Nephron progenitor cell (in vitro differentiated cells): ENCODE results near the gene MYO1B.
"Not testable (repeated sequence)": the region's sequence is repeated elsewhere in the genome, so short reads cannot be mapped to it uniquely, and the experiment has no call there.

Experiments
- DNase-seq: peaks from one replicate; pipeline ENCODE4 v3.0.0; 2021
- H3K27ac Mint-ChIP-seq: 2 replicates; pipeline ENCODE4 v1.8.0; 2021; ENCODE audit warnings: mild to moderate bottlenecking, moderate library complexity, mixed read lengths
- H3K27me3 Mint-ChIP-seq: 2 replicates; pipeline ENCODE4 v1.8.0; 2021; ENCODE audit warnings: mild to moderate bottlenecking, low read depth, mixed read lengths; ENCODE audit not compliant: poor library complexity
- H3K36me3 Mint-ChIP-seq: 2 replicates; pipeline ENCODE4 v1.8.0; 2021; ENCODE audit warnings: low read depth, mixed read lengths
- H3K4me1 Mint-ChIP-seq: 2 replicates; pipeline ENCODE4 v1.8.0; 2021; ENCODE audit warnings: mixed read lengths
- H3K4me3 Mint-ChIP-seq: 2 replicates; pipeline ENCODE4 v1.8.0; 2021; ENCODE audit warnings: mild to moderate bottlenecking, moderate library complexity, mixed read lengths
- H3K9me3 Mint-ChIP-seq: 2 replicates; pipeline ENCODE4 v1.8.0; 2021; ENCODE audit warnings: mild to moderate bottlenecking, moderate library complexity, mixed read lengths
- TF ChIP-seq, protein P1 (sequence below): fragments of 200-600 bp; sonication (generic); IDR thresholded peaks from 2 replicates; pipeline ENCODE4 v1.5.0; 2021; ENCODE audit warnings: antibody characterized with exemption

MYO1B gene

DNA sequence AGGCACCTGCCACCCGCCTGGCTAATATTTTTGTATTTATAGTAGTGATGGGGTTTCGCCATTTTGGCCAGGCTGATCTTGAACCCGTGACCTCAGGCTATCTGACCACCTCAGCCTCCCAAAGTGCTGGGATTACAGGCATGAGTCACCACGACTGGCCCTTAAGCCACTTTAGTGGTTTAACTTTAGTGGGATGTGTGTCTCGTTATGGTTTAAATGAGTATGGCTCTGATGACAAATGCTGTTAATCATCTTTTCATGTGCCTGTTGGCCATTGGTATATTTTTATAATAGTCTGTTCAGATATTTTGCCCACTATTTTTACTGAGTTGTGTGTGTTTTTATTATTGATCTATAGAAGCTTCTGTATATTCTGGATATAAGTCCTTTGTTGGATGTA is 205.9 kb downstream of the MYO1B start:
- Mint-ChIP-seq H3K4me3 (no peak overlapping the region), H3K27ac (no peak overlapping the region), H3K27me3 (no peaks in the 10 kb centered on the region), H3K9me3 (peaks cover 21% of the 10 kb centered on the region), H3K4me1 (peaks cover 7% of the 10 kb centered on the region), H3K36me3 (peaks cover 7% of the 10 kb centered on the region)
- no peak for DNase-seq
- TF ChIP-seq, protein P1, sequence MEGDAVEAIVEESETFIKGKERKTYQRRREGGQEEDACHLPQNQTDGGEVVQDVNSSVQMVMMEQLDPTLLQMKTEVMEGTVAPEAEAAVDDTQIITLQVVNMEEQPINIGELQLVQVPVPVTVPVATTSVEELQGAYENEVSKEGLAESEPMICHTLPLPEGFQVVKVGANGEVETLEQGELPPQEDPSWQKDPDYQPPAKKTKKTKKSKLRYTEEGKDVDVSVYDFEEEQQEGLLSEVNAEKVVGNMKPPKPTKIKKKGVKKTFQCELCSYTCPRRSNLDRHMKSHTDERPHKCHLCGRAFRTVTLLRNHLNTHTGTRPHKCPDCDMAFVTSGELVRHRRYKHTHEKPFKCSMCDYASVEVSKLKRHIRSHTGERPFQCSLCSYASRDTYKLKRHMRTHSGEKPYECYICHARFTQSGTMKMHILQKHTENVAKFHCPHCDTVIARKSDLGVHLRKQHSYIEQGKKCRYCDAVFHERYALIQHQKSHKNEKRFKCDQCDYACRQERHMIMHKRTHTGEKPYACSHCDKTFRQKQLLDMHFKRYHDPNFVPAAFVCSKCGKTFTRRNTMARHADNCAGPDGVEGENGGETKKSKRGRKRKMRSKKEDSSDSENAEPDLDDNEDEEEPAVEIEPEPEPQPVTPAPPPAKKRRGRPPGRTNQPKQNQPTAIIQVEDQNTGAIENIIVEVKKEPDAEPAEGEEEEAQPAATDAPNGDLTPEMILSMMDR: no peak

DNA sequence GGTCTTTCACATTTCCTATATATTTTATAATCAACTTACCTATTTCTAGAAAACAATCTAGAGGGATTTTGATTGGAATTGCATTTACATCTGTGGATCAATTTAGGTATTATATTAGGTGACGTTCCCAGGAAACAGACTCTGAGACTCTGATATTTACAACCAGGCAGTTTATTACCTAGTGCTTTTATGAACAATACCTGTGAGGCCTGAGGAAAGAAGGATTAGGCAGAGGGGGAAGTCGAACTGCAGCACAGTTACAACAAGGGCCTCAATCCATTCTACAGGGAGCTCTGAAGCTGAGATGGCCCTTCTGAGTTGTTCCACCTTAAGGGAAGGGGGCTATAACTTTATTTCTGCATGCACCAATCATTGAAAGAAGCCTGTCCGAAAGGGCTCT is 206.9 kb downstream of the MYO1B start:
- TF ChIP-seq, protein P1: no peak
- H3K27ac Mint-ChIP-seq: no peak overlapping the region
- H3K4me1 Mint-ChIP-seq: peaks cover 7% of the 10 kb centered on the region

DNA sequence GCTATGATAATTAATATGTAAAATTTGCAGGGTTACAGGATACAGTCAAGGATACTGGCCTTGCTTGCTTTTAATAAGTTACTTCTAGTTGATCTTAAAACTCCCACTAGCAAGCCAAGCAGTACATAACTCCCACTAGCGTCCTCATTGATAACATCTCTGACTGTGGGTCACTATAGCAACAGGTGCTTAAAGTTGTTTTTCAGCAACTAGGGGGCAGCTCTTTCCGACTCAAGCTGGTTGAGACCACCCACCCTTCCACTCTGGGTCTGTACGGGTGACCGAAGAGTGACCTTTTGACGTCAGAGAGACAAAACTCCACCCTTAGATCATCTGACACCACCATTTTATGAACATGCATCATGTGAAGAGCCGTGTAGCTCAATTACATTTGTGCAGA is 208.6 kb downstream of the MYO1B start:
- Mint-ChIP-seq H3K27ac (no peak overlapping the region), H3K4me3 (no peak overlapping the region), H3K27me3 (no peaks in the 10 kb centered on the region), H3K4me1 (peaks cover 7% of the 10 kb centered on the region), H3K9me3 (peaks cover 23% of the 10 kb centered on the region), H3K36me3 (peaks cover 7% of the 10 kb centered on the region)
- TF ChIP-seq, protein P1: no peak
- no peak for DNase-seq

More for the DNA sequence above, 206.9 kb downstream of the MYO1B start:
- DNase-seq: no peak
- Mint-ChIP-seq H3K9me3 (peaks cover 21% of the 10 kb centered on the region), H3K36me3 (peaks cover 7% of the 10 kb centered on the region), H3K4me3 (no peak overlapping the region), H3K27me3 (no peaks in the 10 kb centered on the region)

DNA sequence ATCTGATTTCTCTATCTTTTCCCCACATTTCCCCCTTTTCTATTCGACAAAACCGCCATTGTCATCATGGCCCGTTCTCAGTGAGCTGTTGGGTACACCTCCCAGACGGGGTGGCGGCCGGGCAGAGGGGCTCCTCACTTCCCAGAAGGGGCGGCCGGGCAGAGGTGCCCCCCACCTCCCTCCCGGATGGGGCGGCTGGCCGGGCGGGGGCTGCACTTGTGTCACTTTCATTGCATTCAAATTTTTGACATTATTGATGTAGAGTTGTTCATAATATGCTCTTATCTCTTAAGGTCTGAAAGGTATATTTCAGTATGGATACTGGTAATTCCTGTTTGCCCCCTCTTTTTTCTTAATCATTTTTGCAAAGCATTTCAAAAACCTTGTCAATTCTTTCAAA is 211.3 kb downstream of the MYO1B start:
- not testable (repeated sequence) for H3K4me3 Mint-ChIP-seq, H3K27me3 Mint-ChIP-seq, DNase-seq, H3K27ac Mint-ChIP-seq, H3K36me3 Mint-ChIP-seq, H3K4me1 Mint-ChIP-seq
- H3K9me3 Mint-ChIP-seq: peaks cover 40% of the 10 kb centered on the region

DNA sequence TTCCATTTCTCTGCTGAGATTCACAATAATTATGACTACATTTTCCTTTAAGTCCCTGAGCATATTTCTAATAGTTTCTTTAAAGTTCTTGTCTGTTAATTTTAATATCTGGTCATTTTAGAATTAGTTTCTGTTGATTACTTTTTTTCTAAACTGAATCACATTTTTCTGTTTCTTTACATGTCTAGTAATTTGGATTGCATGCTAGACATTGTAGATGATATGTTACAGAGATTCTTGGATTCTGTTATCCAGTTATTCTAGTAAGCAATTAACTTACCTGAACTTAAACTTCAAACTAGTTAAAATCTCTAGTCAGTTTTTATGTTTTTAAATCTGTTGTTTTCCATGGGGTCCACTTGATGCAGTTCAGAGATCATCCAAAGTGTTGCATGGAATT is 214.0 kb downstream of the MYO1B start:
- no peaks in the 10 kb centered on the region for H3K27me3 Mint-ChIP-seq
- H3K4me1 Mint-ChIP-seq: peaks cover 6% of the 10 kb centered on the region
- TF ChIP-seq, protein P1: no peak

DNA sequence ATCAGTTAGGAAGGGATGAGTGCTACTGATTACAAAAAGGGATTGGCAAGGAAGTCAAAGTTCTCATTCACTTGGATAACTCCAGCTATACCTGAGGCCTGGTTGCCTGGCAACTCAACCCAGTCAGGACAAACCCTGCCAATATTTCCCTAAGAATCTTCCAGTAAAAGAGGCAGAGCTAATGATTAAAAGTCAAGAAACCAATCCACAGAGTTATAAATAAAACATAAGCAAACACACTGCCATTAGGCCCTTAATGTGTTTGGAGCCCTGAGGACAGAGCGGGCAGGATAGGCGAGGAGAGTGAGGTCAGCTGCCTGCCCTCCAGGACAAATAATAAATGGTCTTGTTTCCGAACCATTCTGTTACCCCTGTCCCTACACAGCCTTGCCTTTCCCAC is 217.2 kb downstream of the MYO1B start:
- Mint-ChIP-seq H3K4me3 (no peak overlapping the region), H3K36me3 (no peaks in the 10 kb centered on the region), H3K27me3 (no peaks in the 10 kb centered on the region), H3K27ac (no peak overlapping the region), H3K4me1 (peaks cover 4% of the 10 kb centered on the region), H3K9me3 (peaks cover 19% of the 10 kb centered on the region)
- TF ChIP-seq, protein P1: no peak
- no peak for DNase-seq

More for the DNA sequence above, 214.0 kb downstream of the MYO1B start:
- H3K9me3 Mint-ChIP-seq: peaks cover 34% of the 10 kb centered on the region
- H3K4me3 Mint-ChIP-seq: no peak overlapping the region
- peaks cover 1% of the 10 kb centered on the region for H3K36me3 Mint-ChIP-seq
- no peak for DNase-seq
- H3K27ac Mint-ChIP-seq: no peak overlapping the region
